HCEC 1CT (cell line): ENCODE measurements around the gene KRT3.
"Not testable (repeated sequence)": the region's sequence is repeated elsewhere in the genome, so short reads cannot be mapped to it uniquely, and the experiment has no call there.

Experiments used
- DNase-seq: peaks from one replicate; pipeline ENCODE4 v3.0.0-alpha.2; 2017

The KRT3 gene

GRCh38 chr12:52796839-52797528, 1.1 kb upstream of the KRT3 start:
- DNase-seq: no peak

DNA sequence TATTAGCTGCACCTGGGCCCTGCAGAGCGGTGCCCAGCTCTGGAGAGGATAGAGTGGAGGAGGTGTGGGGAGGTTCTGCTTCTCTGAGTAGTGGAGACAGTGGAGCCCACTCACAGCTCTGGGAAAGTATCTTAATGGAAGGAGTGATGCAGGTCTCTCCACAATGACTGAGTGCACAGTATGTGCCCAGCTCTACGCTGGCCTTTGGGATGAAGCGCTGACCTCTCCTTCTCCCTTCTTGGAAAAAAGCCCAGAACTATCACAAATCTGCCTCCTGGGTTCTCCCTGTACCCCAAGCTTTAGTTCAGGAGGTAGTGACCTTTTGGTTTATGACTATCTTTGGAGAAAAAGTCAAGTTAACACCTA, 495 bp upstream of the KRT3 start:
- no peak for DNase-seq

DNA sequence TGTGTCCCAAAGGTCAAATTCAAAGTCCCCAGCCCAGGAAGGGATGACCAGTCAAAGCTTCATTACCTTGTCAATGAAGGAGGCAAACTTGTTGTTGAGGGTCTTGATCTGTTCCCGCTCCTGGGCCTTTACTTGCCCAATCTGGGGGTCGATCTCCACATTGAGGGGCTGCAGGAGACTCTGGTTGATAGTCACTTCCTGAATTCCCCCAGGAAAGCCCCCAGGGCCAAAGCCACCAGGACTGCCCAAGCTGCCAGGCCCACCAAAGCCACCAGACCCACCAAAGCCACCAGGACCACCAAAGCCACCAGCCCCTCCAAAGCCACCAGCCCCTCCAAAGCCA, 614 bp downstream of the KRT3 start:
- not testable (repeated sequence) for DNase-seq

DNA sequence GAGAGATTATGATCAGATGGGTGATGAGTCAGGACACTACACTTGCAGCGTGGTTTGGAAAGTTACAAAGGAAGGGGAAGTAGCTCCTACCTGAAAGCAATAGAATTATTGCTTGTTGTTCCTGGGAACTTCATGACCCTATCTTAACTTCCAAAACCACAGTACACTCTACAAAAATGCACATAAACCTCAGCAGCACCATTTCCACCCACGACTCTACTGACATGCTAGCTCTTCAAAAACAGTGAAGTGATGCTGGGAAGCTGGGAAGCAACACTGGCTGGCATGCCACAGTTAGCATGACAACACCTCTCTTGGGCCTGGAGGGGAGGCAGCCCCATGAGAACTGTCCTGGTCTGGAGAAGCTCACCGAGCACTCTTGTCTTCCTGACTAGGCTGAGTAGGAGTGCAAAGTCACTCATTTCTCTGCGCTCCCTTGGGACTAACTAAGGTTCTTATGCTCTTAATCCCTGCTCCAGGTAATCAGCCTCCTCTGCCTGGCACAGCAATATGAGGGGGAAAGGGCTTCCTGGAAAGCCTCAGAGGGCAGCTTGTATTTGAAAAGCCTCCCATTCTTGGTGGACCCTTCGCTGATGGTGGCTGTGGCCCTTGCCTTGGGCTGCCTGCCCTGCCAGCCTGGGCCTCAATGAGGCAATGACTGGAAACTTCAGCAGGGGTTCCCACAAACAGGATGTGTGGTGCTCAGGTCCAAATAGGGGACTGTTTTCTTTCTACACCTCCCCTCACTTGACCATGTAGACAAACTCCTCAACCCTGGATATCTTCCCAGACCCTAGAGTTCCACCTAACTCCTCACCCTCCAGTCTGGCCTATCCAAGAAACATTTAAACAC, 1.2 kb downstream of the KRT3 start:
- no peak for DNase-seq

GRCh38 chr12:52792185-52793029, 3.5 kb downstream of the KRT3 start:
- DNase-seq: no peak

GRCh38 chr12:52791271-52792184, 4.4 kb downstream of the KRT3 start:
- no peak for DNase-seq

DNA sequence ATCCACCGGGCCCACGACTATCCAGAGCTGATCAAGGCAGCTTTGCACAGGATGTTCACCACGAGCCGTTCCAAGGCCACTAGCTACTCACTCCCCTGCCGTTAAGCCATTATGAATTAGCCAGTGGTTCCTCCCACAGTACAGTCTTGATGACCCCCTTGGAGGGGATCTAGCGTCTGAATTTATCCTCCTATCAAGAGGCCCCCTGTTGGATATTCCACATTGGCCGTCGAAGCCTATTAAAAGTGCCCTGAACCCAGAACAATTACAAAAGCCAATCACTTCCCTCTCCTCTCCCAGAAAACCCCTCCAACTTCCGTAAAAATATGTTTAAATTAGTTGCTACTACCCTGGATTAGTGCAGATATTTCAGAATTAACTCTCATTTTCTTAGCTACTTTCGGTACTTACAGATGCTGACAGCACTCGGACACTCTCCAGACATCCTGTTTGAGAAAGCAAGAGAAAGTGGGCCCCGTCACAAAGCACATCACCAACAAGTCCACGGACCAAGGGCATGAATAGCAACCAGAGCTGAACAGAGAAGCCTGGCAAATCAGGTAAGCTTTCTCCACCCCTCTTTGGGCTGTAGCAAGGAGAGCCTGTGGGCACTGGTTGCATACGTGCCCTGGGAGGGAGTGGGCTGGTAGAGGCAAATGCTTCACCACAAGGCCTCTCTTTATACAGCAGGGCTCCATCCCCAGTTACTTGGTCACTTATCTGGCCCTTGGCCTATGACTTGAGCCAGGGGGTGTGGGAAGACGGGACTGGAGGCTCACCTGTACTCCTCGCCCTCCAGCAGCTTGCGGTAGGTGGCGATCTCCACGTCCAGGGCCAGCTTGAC, 5.3 kb downstream of the KRT3 start:
- DNase-seq: no peak

DNA sequence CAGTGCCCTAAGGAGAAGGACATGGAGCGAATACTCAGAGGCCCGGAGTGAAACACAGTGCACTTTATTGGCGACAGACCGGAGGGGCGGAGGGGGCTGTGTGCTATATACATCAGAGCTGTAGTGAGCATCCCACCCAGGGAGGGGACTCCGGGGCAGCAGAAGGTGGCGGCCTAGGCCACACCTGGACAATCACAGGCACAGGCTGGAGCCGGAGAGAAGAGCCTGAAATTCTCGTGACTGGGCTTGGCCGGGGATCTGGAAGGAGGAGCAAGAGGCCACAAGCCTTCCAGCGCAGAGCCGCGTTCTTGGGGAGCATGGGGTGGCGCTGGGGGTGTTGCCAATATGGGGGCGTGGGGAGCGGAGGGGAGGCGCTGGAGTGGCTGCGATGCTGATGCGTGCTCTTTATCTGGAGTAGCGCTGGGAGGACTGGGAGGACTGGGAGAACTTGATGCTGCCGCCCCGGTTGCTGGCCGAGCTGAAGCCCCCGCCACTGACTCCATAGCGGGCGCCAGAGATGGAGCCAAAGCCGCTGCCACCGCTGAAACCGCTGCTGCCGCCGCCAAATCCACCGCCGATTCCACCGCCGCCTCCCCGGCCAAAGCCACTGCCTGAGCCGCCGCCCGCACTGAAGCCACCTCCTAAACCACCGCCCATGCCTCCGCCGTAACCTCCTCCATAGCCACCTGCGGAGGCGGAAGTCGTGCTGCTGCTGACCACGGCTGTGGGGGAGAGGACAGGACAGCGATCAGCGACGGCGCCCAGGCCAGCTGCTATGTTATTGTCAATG, 6.1 kb downstream of the KRT3 start:
- no peak for DNase-seq

GRCh38 chr12:52788876-52789636, 6.9 kb downstream of the KRT3 start:
- DNase-seq: no peak

DNA sequence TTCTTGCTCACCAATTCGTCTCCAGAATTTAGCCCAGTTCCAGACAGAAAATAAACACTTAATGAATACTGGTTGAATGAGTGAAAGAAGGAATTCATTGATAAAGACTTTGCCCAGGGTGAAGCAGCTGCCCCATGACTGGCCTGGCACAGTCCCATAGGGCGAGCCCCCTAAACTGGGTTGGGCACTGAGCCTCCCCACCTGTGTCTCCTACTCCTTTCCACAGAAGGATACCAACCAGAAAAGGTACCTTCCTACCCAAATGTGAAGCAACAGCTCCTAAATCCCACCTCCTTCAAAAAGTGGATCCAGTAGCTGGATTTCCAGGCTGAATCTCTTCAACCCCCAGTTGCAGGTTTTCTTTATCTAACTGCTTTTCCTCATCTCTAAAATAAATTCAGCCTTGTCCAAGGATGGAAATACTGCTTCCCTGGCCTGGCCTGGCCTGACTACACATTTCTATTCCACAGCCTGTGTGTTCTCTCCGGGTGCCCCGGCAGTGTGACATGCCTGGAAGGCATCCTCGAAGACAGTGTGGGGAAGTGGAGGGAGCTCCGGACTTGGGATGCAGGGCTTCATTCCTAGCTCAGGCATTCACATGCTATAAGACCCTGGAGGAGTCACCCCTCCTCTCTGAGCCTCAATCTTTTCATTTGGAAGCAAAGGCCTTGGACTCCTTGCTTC, 7.6 kb downstream of the KRT3 start:
- no peak for DNase-seq

- no peak for DNase-seq
Measured at GRCh38 chr12:52787324-52788191, 8.4 kb downstream of the KRT3 start.

DNA sequence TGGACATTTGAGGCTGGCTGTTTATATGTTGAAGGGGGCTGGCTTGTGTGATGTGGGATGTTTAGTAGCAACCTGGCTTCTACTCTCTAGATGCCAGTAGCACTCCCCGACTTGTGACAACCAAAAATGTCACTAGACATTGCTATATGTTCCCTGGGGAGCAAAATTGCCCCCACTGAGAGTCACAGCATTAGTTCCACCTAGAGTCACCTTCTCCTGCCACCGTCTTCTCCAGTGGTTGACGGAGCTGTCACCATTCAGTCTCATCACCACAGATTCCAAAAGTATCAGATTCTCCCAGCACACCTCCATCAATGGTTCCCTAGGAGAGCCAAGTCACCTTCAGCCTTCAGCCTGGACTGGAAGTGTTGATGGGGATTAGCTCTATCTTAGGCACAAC, 11.0 kb downstream of the KRT3 start:
- no peak for DNase-seq

GRCh38 chr12:52783563-52784316, 12.2 kb downstream of the KRT3 start:
- DNase-seq: no peak

DNA sequence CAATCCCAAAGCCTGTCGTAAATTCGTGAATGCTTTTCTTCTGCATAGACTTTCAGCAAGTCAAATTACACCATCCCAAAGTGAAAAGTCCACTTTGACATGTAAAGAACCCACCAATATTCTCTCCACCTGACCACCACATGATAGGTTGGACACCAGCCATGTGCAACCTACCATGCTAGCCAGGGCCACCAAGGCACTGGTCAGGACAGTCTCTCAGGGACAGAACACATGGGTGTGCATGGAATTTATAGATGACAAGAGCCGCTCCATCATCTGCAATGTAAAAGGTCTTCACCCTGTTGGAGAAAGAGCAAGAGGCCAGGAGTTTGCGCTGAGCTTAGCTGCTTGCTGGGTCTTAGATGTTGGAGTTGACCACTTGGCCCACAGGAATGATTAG, 13.4 kb downstream of the KRT3 start:
- no peak for DNase-seq

DNA sequence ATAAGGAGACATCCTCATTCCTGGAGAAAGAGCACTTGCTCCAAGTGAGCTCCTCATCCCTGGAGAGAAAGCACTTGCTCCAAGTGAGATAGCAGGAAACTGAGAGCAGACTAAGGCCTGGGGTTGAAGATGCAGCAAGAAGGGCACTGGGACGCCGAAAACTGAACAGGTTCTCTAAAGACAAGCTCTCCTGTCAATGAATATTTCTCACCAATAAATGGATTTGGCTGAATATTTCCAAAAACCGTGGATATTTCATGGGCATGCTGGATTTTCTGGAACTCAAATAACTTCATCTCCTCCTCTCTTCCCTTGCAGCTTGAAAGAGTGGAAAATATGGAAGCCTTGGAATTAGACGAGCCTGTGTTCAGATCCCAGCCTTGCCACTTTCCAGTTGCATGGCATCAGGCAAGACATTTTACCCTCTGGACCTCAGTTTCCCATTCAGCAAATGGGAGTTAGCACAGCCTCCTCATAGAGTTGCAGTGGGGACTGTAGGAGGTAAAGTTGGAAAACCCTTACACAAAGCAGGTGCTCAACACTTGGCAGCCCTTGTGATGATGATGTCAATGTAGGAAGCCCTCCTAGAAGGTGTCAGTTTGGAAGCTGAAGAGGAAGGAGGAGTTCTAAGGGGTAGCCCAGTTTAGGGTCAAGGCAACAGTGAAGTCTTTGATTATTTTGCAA, 14.4 kb downstream of the KRT3 start:
- DNase-seq: no peak

- DNase-seq: no peak
Measured at GRCh38 chr12:52779914-52780313, 16.0 kb downstream of the KRT3 start.

DNA sequence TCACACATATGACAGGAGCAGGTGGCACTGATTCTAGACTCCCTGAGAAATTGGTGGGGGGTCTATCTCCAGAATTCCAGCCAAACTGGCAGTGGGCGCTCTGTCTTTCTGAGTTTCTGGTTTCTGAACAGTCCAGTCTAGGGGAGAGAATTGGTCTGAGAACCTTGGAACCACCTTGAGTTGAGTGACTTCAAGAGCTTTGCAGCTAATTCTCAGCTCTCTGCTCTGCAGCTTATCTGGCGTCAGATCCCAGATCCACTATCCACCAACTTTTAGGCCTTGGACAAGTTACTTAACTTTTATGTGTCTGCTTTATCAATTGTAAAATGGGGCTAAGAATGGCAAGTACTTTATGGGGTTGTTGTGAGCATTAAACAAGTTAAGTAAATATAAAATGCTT, 17.1 kb downstream of the KRT3 start:
- DNase-seq: no peak
